Neural cell (in vitro differentiated cells): ENCODE results near the gene PKNOX2. TPM values are rescaled to one million over a fixed set of nuclear protein-coding genes. Genes with fewer than 3 reads are reported as not detected.

Experiments used
- H2AFZ ChIP-seq: fragments of 200-600, 300-800 bp; sonication (generic), shearing (Covaris generic); 2 replicates; pipeline ENCODE4 v1.6.0; 2014; ENCODE audit warnings: low read depth, mild to moderate bottlenecking, antibody characterized with exemption, low read length, moderate library complexity
- H3F3A ChIP-seq: fragments of 200-600 bp; shearing (Covaris generic); 2 replicates; pipeline ENCODE4 v1.6.1; 2016; ENCODE audit warnings: mild to moderate bottlenecking, moderate library complexity, mixed read lengths, antibody characterized with exemption, low read length; ENCODE audit not compliant: insufficient read depth, poor library complexity, severe bottlenecking
- H3K27ac ChIP-seq: fragments of 200-600, 300-800 bp; sonication (generic), shearing (Covaris generic); 2 replicates; pipeline ENCODE4 v1.5.1; 2014; ENCODE audit warnings: mild to moderate bottlenecking, low read length, moderate library complexity
- H3K27me3 ChIP-seq: fragments of 300-800, 200-600 bp; sonication (generic), shearing (Covaris generic); 2 replicates; pipeline ENCODE4 v1.6.0; 2014; ENCODE audit warnings: mild to moderate bottlenecking, low read depth, low read length, moderate library complexity; ENCODE audit not compliant: insufficient read depth
- H3K36me3 ChIP-seq: fragments of 300-800, 200-600 bp; sonication (generic), shearing (Covaris generic); 2 replicates; pipeline ENCODE4 v1.5.1; 2014; ENCODE audit warnings: mild to moderate bottlenecking, antibody characterized with exemption, low read length, moderate library complexity; ENCODE audit not compliant: insufficient read depth
- H3K4me2 ChIP-seq: fragments of 300-800, 200-600 bp; sonication (generic), shearing (Covaris generic); 2 replicates; pipeline ENCODE4 v1.6.0; 2014; ENCODE audit warnings: mild to moderate bottlenecking, low read length
- H3K4me3 ChIP-seq: fragments of 300-800, 200-600 bp; sonication (generic), shearing (Covaris generic); 2 replicates; pipeline ENCODE4 v1.5.1; 2014; ENCODE audit warnings: mild to moderate bottlenecking, low read length, moderate library complexity
- H3K79me2 ChIP-seq: fragments of 200-600 bp; shearing (Covaris generic); replicated peaks from 2 replicates; pipeline ENCODE4 v1.6.0; 2014; ENCODE audit warnings: mild to moderate bottlenecking, low read length, moderate library complexity; ENCODE audit not compliant: insufficient read depth
- H3K9ac ChIP-seq: fragments of 300-800, 200-600 bp; sonication (generic), shearing (Covaris generic); 2 replicates; pipeline ENCODE4 v1.6.1; 2016; ENCODE audit warnings: mild to moderate bottlenecking, low read length, mixed read lengths
- H3K9me2 ChIP-seq: fragments of 200-600 bp; shearing (Covaris generic); 2 replicates; pipeline ENCODE4 v1.6.1; 2016; ENCODE audit warnings: mild to moderate bottlenecking, low read length, mixed read lengths; ENCODE audit not compliant: insufficient read depth
- H3K9me3 ChIP-seq: fragments of 200-600, 300-800 bp; sonication (generic), shearing (Covaris generic); 2 replicates; pipeline ENCODE4 v1.6.1; 2016; ENCODE audit warnings: mild to moderate bottlenecking, mixed run types, low read length, moderate library complexity, mixed read lengths
- H4K20me1 ChIP-seq: fragments of 200-600 bp; shearing (Covaris generic); 2 replicates; pipeline ENCODE4 v1.6.1; 2016; ENCODE audit warnings: mild to moderate bottlenecking, mixed run types; ENCODE audit not compliant: insufficient read depth
- CTCF ChIP-seq: fragments of 450-650 bp; IDR thresholded peaks from 2 replicates; pipeline ENCODE4 v1.5.1; 2014; ENCODE audit warnings: antibody characterized with exemption, mild to moderate bottlenecking, moderate library complexity; ENCODE audit not compliant: poor library complexity, severe bottlenecking
- EP300 ChIP-seq: fragments of 450-650 bp; conservative IDR thresholded peaks from 2 replicates; pipeline ENCODE4 v1.6.1; 2014; ENCODE audit warnings: antibody characterized with exemption, mild to moderate bottlenecking, moderate library complexity; ENCODE audit not compliant: poor library complexity, severe bottlenecking
- EZH2 ChIP-seq: fragments of 200-600, 300-800 bp; shearing (Covaris generic), sonication (generic); IDR thresholded peaks from 2 replicates; pipeline ENCODE4 v1.6.1; 2014; ENCODE audit warnings: antibody characterized with exemption, low read length, borderline replicate concordance, mild to moderate bottlenecking; ENCODE audit not compliant: insufficient read depth, poor library complexity, severe bottlenecking
- MXI1 ChIP-seq: fragments of 450-650 bp; conservative IDR thresholded peaks from 2 replicates; pipeline ENCODE4 v1.6.1; 2014; ENCODE audit warnings: antibody characterized with exemption, mild to moderate bottlenecking; ENCODE audit not compliant: poor library complexity, severe bottlenecking
- POLR2AphosphoS5 ChIP-seq: IDR thresholded peaks from 2 replicates; pipeline ENCODE4 v1.6.1; 2012
- RAD21 ChIP-seq: fragments of 450-650 bp; conservative IDR thresholded peaks from 2 replicates; pipeline ENCODE4 v1.6.1; 2014; ENCODE audit warnings: antibody characterized with exemption, mild to moderate bottlenecking, moderate library complexity
- REST ChIP-seq: IDR thresholded peaks from 2 replicates; pipeline ENCODE4 v1.6.1; 2012; ENCODE audit warnings: borderline replicate concordance
- SMC3 ChIP-seq: fragments of 450-650 bp; conservative IDR thresholded peaks from 2 replicates; pipeline ENCODE4 v1.6.1; 2014; ENCODE audit warnings: antibody characterized with exemption, mild to moderate bottlenecking, moderate library complexity; ENCODE audit not compliant: poor library complexity
- TAF1 ChIP-seq: IDR thresholded peaks from 2 replicates; pipeline ENCODE4 v1.6.1; 2012; ENCODE audit warnings: low read depth
- polyA plus RNA-seq: library from polyadenylated mRNA; depleted of rRNA; stranded (reverse); fragments of >200 nt; gene quantifications from 2 replicates; pipeline ENCODE4 v1.2.3, GENCODE V29; 2014

Gene PKNOX2
- polyA plus RNA-seq, 1 donor from 2014 or later, result 0.99 TPM

GRCh38 chr11:125174686-125175085 is 10.1 kb downstream of the PKNOX2 start:
- TF ChIP-seq TAF1 (no peak), SMC3 (no peak), POLR2AphosphoS5 (no peak), EP300 (no peak), REST (no peak), CTCF (no peak), RAD21 (no peak), MXI1 (no peak), EZH2 (no peak)
- Histone ChIP-seq H3K27me3 (no peaks in the 10 kb centered on the region), H3K9me3 (no peaks in the 10 kb centered on the region), H4K20me1 (no peaks in the 10 kb centered on the region), H2AFZ (no peak overlapping the region), H3K4me3 (no peak overlapping the region), H3K27ac (no peak overlapping the region), H3K36me3 (no peaks in the 10 kb centered on the region), H3K9me2 (no peaks in the 10 kb centered on the region), H3K9ac (no peak overlapping the region), H3K4me2 (no peak overlapping the region), H3F3A (no peaks in the 10 kb centered on the region), H3K79me2 (peaks cover 28% of the 10 kb centered on the region)

GRCh38 chr11:125175166-125175565 is 10.6 kb downstream of the PKNOX2 start:
- H3K36me3 ChIP-seq, result no peaks in the 10 kb centered on the region
- no peak overlapping the region for H3K9ac ChIP-seq
- H3K79me2 ChIP-seq, result peaks cover 23% of the 10 kb centered on the region
- H3K4me3 ChIP-seq, result no peak overlapping the region
- no peak overlapping the region for H3K27ac ChIP-seq
- no peaks in the 10 kb centered on the region for H3K9me3 ChIP-seq
- no peaks in the 10 kb centered on the region for H4K20me1 ChIP-seq
- H3F3A ChIP-seq, result no peaks in the 10 kb centered on the region
- TF ChIP-seq TAF1, result no peak
- no peak for TF ChIP-seq SMC3
- no peak for TF ChIP-seq CTCF
- no peak for TF ChIP-seq EZH2
- no peak for TF ChIP-seq MXI1
- no peak for TF ChIP-seq REST
- TF ChIP-seq RAD21, result no peak
- TF ChIP-seq POLR2AphosphoS5, result no peak
- no peak for TF ChIP-seq EP300
- H3K27me3 ChIP-seq, result no peaks in the 10 kb centered on the region
- H3K9me2 ChIP-seq, result no peaks in the 10 kb centered on the region
- no peak overlapping the region for H3K4me2 ChIP-seq
- H2AFZ ChIP-seq, result no peak overlapping the region
